Heart left ventricle (tissue), 13 donors: ENCODE data around the gene KIF4B.

Source experiments
- POLR2A ChIP-seq, 2 donors: fragments of 450-650 bp; IDR thresholded peaks; one replicate each; pipeline ENCODE4 v1.6.1; 2017; ENCODE audit warnings: antibody characterized with exemption in 2 of 2, mild to moderate bottlenecking in 2 of 2, moderate library complexity in 2 of 2
- TF ChIP-seq, protein P1 (sequence below), 12 donors: fragments of 200-600 bp; sonication (generic) in 4 of 12; IDR thresholded peaks; one replicate each; pipeline versions ENCODE4 v1.5.0 to v1.8.0; 2018 to 2022; ENCODE audit warnings: antibody characterized with exemption in 12 of 12, mild to moderate bottlenecking in 5 of 12
- donor health status: ischemic (EF 13 %, LVEDD 7.1; RV severe dilation, severe dysfunction).
- donor health status: DM: no; HTN: yes; CAD: no.
- donor health status: DM: no; HTN: no; CAD: no.
- donor health status: ischemic (EF 25% LVEDD 6.9; RV normal size, moderate dysfunction).
- donor health status: ischemic (EF 25% LVEDD 5.7; RV mildly dilated, moderate dysfunction).
- donor health status: ischemic (EF 35%, LVEDD 5.7; RV mildly dilated, moderate dysfunction).
- donor health status: nonischemic (EF 11% LVEDD 7.7; RV severe dilation, severe dysfunction).
- donor health status: DM: yes; HTN: yes; CAD: no.
- donor health status: PGD.
- donor health status: ischemic (EF 29% LVEDD 5.4; RV normal size, mild dysfunction).
- donor health status: nonischemic (EF 23%, LVEDD 6.1; RV moderate dilation, normal function).

GRCh38 chr5:155066886-155067595 lies 53.5 kb downstream of the KIF4B start:
- TF ChIP-seq POLR2A (IDR thresholded peaks at IDR 0.05): no peak
- TF ChIP-seq, protein P1, sequence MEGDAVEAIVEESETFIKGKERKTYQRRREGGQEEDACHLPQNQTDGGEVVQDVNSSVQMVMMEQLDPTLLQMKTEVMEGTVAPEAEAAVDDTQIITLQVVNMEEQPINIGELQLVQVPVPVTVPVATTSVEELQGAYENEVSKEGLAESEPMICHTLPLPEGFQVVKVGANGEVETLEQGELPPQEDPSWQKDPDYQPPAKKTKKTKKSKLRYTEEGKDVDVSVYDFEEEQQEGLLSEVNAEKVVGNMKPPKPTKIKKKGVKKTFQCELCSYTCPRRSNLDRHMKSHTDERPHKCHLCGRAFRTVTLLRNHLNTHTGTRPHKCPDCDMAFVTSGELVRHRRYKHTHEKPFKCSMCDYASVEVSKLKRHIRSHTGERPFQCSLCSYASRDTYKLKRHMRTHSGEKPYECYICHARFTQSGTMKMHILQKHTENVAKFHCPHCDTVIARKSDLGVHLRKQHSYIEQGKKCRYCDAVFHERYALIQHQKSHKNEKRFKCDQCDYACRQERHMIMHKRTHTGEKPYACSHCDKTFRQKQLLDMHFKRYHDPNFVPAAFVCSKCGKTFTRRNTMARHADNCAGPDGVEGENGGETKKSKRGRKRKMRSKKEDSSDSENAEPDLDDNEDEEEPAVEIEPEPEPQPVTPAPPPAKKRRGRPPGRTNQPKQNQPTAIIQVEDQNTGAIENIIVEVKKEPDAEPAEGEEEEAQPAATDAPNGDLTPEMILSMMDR (IDR thresholded peaks at IDR 0.05): no peak
